Retinal pigment epithelial cell (primary cell): ENCODE measurements around the gene RFX2.
A peak's percentile ranks its signal among the peaks of the same experiment; 100 is the strongest.

Experiments
- DNase-seq: peaks from one replicate; pipeline ENCODE4 v3.0.0-alpha.2; 2010; ENCODE audit warnings: low read depth
- H3K4me3 ChIP-seq: 2 replicates; pipeline ENCODE4 v1.5.1; 2011; ENCODE audit warnings: mild to moderate bottlenecking, low read length, control low read depth, moderate library complexity
- TF ChIP-seq, protein P1 (sequence below): conservative IDR thresholded peaks from 2 replicates; pipeline ENCODE4 v1.5.1; 2011; ENCODE audit warnings: low read depth, low read length, control low read depth, inconsistent platforms

RFX2 gene

DNA sequence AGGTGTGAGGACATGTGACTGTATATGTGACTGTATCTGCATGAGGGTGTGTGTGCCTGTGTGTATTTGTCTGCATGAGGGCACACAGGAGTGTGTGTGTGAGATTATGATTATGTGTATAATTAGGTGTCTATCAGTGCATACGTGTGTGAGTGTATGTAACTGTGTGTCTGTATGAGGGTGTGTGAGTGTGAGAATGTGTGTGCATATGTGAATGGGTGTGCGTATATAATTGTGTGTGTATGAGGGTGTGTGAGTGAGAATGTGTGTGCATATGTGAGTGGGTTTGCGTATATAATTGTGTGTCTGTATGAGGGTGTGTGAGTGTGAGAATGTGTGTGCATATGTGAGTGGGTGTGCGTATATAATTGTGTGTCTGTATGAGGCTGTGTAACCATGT, 22.2 kb upstream of the RFX2 start:
- no peak overlapping the region for H3K4me3 ChIP-seq
- no peak for DNase-seq
- TF ChIP-seq, protein P1, sequence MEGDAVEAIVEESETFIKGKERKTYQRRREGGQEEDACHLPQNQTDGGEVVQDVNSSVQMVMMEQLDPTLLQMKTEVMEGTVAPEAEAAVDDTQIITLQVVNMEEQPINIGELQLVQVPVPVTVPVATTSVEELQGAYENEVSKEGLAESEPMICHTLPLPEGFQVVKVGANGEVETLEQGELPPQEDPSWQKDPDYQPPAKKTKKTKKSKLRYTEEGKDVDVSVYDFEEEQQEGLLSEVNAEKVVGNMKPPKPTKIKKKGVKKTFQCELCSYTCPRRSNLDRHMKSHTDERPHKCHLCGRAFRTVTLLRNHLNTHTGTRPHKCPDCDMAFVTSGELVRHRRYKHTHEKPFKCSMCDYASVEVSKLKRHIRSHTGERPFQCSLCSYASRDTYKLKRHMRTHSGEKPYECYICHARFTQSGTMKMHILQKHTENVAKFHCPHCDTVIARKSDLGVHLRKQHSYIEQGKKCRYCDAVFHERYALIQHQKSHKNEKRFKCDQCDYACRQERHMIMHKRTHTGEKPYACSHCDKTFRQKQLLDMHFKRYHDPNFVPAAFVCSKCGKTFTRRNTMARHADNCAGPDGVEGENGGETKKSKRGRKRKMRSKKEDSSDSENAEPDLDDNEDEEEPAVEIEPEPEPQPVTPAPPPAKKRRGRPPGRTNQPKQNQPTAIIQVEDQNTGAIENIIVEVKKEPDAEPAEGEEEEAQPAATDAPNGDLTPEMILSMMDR: no peak

DNA sequence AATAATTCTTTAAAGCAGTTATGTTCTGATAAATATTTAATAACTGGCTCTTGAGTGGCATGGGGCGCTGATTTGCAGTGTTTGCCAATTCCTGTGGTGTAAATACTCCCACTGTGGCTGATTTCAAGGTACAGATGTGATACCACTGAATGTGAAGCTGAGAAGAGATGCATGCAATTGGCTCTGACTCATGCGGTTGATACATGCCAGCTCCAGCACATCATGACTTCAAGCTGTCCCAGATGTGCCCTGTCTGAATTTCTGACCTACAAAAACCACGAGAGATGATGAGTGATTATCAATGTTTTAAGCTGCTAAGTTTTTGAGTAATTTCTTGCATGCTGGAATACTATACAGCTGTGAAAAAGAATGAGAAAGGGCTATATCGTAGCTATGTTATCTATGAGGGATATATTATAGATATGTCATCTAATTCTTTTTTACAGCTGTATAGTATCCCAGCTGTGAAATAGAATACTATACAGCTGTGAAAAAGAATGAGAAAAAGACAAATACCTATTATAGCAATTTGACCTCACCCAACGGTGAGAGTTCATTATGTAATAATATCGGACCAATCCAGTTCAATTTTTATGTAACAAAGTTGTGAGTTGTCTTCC, 17.5 kb upstream of the RFX2 start:
- no peak for DNase-seq
- no peak overlapping the region for H3K4me3 ChIP-seq
- TF ChIP-seq, protein P1: no peak

DNA sequence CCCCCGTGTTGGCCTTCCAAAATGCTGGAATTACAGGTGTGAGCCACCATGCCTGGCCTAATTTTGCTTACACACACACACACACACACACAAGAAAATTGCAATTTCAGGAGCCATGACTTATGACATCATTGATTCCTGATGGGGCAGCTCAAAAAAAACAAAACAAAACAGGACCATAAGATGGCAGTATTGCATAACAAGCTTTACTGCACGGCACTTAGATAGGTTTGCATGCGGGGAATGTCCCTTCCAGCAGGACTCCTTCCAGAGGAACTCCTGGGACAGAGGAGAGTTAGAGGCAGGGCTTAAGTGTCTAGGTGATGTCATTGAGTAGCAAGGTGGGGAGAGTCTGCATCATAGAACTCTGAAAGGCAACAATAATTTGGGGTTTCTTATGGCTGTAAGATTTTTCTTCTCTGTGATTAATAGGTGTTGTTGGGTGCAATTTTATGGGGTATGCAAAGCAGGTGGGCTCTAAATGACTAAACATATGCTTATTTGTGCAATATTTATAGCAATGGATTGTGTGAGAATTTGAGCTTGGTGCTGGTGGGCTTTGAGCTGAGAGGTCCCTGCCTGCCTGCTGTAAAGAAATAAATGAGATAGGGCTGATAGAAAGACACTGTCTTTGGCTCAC, 16.2 kb upstream of the RFX2 start:
- DNase-seq: peak; percentile 28
- no peak overlapping the region for H3K4me3 ChIP-seq
- TF ChIP-seq, protein P1: peak; percentile 50

DNA sequence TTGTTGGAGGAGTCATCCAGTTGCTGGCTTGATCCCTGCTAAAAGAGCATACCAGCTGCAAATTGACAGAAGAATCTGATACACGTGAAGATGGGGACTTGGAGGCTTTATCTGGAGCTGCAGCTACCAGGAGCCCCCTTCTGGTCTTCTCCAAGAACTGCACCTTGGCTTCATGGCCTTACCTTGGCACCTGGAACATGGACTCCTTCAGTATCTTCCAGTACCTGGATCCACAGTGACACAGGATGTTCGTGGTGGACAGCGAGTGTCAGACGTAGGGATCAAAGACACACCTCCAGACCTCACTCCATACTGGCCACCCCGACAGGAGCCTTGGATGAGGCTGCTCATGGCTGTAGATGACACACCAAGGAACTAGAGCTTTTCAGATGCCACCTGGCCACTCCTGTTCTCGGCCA, 15.3 kb upstream of the RFX2 start:
- TF ChIP-seq, protein P1: peak; percentile 96
- DNase-seq: peak; percentile 33
- no peak overlapping the region for H3K4me3 ChIP-seq

DNA sequence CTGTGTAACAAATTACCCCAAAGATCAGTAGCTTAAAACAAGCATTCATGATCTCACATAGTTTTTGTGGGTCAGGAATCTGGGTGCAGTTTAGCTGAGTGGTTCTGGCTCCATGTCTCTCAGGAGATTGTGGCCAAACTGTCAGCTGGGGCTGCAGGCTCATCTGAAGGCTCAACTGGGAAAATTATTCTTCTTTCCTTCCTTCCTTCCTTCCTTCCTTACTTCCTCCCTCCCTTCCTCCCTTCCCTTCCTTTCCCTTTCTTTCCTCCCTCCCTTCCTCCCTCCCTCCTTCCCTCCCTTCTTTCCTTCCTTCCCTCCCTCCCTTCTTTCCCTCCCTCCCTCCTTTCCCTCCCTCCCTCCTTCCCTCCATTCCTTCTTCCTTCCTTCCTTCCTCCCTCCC, 8.7 kb upstream of the RFX2 start:
- DNase-seq: no peak
- H3K4me3 ChIP-seq: no peak overlapping the region
- TF ChIP-seq, protein P1: no peak

DNA sequence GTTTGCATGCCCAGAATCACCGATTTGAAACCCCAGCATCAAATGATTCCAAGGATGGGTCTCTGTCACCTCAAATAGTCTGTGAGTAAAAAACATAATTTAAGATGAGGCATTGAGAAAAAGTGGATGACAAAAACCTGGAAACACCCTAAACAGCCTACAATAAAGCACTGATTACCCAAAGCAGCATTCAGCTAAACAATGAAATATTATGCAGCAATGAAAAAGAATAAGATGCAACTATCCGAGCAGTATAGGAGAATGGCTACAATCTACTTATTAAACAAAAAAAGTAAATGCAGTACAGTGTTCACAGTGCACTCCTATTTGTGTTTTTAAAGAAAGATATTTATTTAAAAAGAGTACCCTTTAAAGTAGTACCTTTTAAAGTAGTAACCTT, 7.7 kb upstream of the RFX2 start:
- TF ChIP-seq, protein P1: no peak
- no peak for DNase-seq
- no peak overlapping the region for H3K4me3 ChIP-seq

DNA sequence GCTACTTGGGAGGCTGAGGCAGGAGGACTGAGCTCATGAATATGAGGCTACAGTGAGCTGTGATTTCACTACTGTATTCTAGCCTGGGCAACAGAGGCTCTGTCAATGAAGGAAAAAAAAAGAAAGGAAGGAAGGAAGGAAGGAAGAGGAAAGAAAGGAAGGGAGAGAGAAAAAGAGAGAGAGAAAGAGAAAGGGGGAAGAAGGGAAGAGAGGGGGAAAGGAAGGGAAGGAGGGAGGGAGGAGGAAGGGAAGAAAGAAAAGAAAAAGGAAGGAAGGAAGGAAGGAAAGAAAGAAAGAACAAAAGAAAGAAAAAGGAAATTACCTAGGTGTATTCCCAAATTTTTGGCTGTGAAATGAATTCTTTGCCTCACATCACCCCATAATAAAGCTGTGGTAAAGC, 7.2 kb upstream of the RFX2 start:
- no peak overlapping the region for H3K4me3 ChIP-seq
- TF ChIP-seq, protein P1: no peak
- DNase-seq: no peak
